SJSA1 (cell line): Measurements from ENCODE around the gene USH1C. TPM values are rescaled to one million over a fixed set of nuclear protein-coding genes. Genes with fewer than 3 reads are reported as not detected.
A peak's percentile ranks its signal among the peaks of the same experiment; 100 is the strongest.

ENCODE experiments used
- DNase-seq, 2 experiments: peaks; one replicate each; pipeline ENCODE4 v3.0.0-alpha.2; 2015 to 2020; ENCODE audit warnings: low spot score in 2 of 2, low read depth in 1 of 2
- H3K27ac ChIP-seq: fragments of 250-450 bp; sonication (Bioruptor Pico); 2 replicates; pipeline ENCODE4 v1.5.1; 2020; ENCODE audit warnings: mild to moderate bottlenecking, moderate library complexity
- H3K27me3 ChIP-seq: fragments of 250-450 bp; sonication (Bioruptor Pico); replicated peaks from 2 replicates; pipeline ENCODE4 v1.5.1; 2020; ENCODE audit warnings: mild to moderate bottlenecking, moderate library complexity
- H3K36me3 ChIP-seq: fragments of 250-450 bp; sonication (Bioruptor Pico); 2 replicates; pipeline ENCODE4 v1.5.1; 2020; ENCODE audit warnings: mild to moderate bottlenecking
- H3K4me1 ChIP-seq: fragments of 250-450 bp; sonication (Bioruptor Pico); replicated peaks from 2 replicates; pipeline ENCODE4 v1.6.1; 2021; ENCODE audit warnings: mild to moderate bottlenecking
- H3K4me3 ChIP-seq: fragments of 250-450 bp; sonication (Bioruptor Pico); 2 replicates; pipeline ENCODE4 v1.5.1; 2020; ENCODE audit warnings: mild to moderate bottlenecking
- H3K9me3 ChIP-seq: fragments of 250-450 bp; sonication (Bioruptor Pico); replicated peaks from 2 replicates; pipeline ENCODE4 v1.5.1; 2020; ENCODE audit warnings: mild to moderate bottlenecking
- total RNA-seq: library from RNA; depleted of rRNA; stranded (reverse); fragments of >200 nt; shearing (Covaris generic); gene quantifications from 2 replicates; pipeline ENCODE4 v1.2.3, GENCODE V29; 2014

The USH1C gene
- total RNA-seq, 1 experiment from 2014 or later: not detected

DNA sequence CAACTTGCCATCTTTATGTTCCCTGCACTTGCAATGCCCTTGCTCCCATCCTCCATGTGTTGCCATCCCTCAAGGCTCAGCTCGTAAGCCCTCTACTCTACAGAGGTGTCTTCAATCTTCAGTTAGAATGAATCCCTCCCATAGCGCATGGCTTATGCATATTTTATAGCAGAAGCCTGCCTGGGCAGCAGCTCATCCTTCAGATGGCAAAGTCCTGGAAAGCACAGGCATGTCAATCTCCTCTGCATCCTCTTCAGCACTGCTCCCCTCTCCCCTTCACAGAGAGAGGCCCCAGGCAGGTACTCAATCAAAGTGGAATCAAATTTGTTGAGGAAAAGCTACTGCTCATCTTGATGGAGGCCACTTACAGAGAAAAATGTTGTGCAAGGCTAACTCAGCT lies 36.4 kb downstream of the USH1C start:
- no peak for DNase-seq
- Histone ChIP-seq H3K4me3 (no peak overlapping the region), H3K4me1 (no peaks in the 10 kb centered on the region), H3K27me3 (peaks cover 33% of the 10 kb centered on the region), H3K9me3 (no peaks in the 10 kb centered on the region), H3K36me3 (no peaks in the 10 kb centered on the region), H3K27ac (no peak overlapping the region)

DNA sequence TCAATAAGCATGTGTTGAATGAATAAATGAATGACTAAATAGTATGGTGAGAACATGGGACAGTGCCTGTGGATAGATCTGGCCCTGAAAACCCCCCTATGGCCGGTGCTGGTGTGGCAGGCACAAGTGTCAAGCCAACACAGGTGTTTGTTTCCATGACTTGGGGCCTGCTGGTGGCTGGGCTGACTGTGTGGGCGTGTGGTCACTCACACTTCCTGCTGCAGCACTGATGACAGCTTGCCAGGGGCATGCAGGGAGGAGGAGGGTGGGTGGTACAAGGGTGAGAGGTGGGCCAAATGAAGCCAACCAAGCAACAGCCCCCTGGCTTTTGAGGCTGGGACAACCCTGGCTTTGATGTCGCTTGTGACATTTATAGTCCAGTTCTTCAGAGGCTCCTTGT lies 37.3 kb downstream of the USH1C start:
- DNase-seq: no peak
- peaks cover 30% of the 10 kb centered on the region for H3K27me3 ChIP-seq
- no peaks in the 10 kb centered on the region for H3K4me1 ChIP-seq
- H3K4me3 ChIP-seq: no peak overlapping the region
- no peak overlapping the region for H3K27ac ChIP-seq
- H3K9me3 ChIP-seq: no peaks in the 10 kb centered on the region
- no peaks in the 10 kb centered on the region for H3K36me3 ChIP-seq

DNA sequence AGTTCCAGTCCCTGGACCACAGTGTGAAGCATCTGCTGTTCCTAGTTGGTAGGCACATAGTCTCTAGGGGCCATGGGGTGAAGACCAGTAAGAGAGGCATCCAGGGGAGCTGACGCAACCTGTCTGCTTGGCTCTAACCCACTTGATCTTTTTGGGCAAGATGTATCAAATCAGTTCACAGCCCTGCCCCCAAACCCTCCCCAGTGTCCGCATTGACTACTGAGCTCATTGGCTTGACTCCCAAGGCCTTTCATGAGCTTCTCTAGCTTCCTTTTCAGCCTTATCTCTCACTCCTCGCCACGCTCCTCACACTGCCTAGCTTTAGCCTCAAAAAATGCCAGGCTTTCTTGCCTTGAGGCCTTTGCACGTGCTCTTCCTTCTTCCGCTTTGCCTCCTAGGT lies 37.9 kb downstream of the USH1C start:
- peaks cover 30% of the 10 kb centered on the region for H3K27me3 ChIP-seq
- no peaks in the 10 kb centered on the region for H3K4me1 ChIP-seq
- H3K36me3 ChIP-seq: no peaks in the 10 kb centered on the region
- no peak overlapping the region for H3K4me3 ChIP-seq
- H3K9me3 ChIP-seq: no peaks in the 10 kb centered on the region
- H3K27ac ChIP-seq: no peak overlapping the region
- DNase-seq: no peak

DNA sequence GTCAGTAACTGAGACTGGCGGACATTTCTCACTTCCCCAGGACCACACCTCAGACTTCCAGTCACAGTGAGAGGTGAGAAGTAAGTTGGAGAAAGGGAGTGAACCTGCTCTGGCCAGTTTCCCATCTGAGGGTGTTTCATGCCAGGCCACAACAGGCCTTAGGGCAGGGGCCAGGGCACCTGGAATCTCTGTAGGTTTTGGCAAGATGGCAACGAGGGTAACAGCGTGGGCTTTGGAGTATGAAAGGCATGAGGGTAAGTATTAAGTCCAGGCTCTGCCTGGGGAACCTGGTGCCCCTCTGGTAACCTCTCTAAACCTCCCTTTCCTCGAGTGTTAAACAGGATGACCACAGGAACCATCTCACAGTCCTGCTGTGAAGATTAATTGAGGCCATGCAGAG lies 39.1 kb downstream of the USH1C start:
- Histone ChIP-seq H3K27me3 (peaks cover 20% of the 10 kb centered on the region), H3K4me1 (no peaks in the 10 kb centered on the region), H3K4me3 (no peak overlapping the region), H3K27ac (no peak overlapping the region), H3K9me3 (no peaks in the 10 kb centered on the region), H3K36me3 (no peaks in the 10 kb centered on the region)
- DNase-seq: no peak

DNA sequence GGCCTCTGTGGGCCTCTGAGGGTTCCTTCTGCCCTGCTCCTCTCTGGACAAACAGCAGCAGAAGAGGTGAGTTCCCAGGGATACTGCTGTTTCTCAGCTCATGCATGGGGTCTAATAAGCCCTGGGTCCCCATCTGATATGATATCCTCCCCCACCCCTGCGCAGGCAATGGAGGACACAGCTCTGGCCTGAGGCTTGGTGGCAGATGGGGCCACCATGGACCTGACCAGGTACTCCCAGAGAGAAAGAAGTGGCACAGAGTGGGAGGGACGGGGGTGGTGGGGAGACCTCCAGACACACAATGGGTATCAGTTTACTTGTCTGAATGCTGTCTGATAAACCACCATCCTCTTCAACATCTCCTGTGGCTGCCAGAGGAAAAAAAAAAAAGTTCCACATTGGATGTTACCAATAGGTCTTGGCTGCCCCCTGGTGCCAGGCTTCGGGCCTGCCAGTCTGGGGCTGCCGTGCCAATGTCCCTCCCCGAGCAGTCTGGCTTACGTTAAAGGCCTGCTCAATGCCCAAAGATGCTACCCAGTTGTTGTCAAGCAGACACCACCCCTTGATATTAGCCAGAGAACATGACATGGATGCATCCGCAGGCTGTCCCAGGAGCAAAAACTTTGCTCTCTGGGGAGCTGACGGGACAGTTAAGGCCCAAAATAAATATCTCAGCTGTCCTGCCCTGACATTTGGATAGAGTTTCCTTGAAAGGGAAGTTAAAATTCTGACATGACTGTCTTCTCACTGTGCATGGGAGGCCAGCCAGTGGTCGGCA lies 39.7 kb downstream of the USH1C start:
- H3K27ac ChIP-seq: no peak overlapping the region
- H3K36me3 ChIP-seq: no peaks in the 10 kb centered on the region
- peak; percentile 50 to 78 for DNase-seq
- H3K27me3 ChIP-seq: peaks cover 16% of the 10 kb centered on the region
- H3K4me1 ChIP-seq: no peaks in the 10 kb centered on the region
- H3K9me3 ChIP-seq: no peaks in the 10 kb centered on the region
- no peak overlapping the region for H3K4me3 ChIP-seq

DNA sequence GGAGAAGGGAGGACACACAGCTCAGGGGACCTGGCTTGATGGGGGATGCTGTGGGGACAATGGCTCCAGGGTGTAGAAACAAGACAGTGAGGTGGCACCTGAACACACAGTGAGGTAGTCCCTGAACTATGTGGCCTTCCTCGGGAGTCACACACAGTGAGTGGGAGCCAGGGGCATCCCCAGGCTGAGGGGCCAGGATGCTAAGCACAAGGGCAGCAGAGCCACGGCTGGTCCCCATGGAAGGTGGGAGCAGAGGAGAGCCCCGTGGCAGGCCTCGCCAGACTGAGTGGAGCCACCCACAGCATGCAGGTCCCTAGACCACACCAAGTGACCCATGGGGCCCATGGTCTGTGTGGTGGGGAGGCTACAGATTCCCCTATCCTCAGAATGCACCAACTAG lies 41.6 kb downstream of the USH1C start:
- Histone ChIP-seq H3K36me3 (no peaks in the 10 kb centered on the region), H3K4me1 (no peaks in the 10 kb centered on the region), H3K27me3 (peaks cover 6% of the 10 kb centered on the region), H3K9me3 (no peaks in the 10 kb centered on the region), H3K4me3 (no peak overlapping the region), H3K27ac (no peak overlapping the region)
- DNase-seq: no peak

DNA sequence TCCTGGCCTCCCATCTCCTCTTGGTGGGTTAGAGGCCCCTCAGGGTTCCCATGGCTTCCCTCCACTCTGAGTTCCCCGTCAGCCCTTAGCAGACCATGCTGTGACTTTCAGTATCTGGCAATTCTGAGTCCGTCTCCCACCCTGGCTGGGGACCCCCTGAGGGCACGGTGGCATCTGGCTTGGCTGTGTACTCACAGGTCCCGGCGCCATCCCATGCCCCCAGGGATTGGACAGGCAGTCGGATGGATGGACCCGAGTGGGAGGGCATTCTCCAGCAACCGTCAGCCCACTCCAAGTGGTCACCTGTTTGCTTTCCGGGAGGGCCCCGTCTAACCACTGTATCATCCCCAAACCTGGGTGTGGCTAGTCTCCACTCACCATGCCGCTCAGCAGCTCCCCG lies 43.5 kb downstream of the USH1C start:
- Histone ChIP-seq H3K36me3 (no peaks in the 10 kb centered on the region), H3K27me3 (peaks cover 5% of the 10 kb centered on the region), H3K27ac (no peak overlapping the region), H3K9me3 (no peaks in the 10 kb centered on the region), H3K4me1 (no peaks in the 10 kb centered on the region), H3K4me3 (no peak overlapping the region)
- no peak for DNase-seq

DNA sequence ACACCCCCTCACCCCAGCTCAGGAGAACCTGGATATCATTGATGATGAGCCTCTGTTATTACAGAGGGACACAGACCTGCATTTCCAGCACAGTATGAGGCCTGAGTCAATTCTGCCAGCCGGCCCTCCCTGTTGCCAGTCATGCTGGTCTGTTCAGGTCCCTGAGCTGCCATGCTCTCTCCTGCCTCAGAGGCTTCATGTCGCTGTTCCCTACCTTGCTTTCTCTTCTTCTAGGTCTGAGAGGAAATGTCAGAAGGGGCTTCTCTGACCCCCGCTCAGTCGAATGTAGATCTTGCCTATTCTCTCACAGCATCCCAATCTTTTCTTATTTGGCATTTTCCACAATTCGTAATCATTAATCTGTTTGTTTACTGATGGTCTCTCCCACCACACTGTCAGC lies 45.7 kb downstream of the USH1C start:
- Histone ChIP-seq H3K27ac (no peak overlapping the region), H3K4me1 (no peaks in the 10 kb centered on the region), H3K27me3 (peaks cover 5% of the 10 kb centered on the region), H3K9me3 (no peaks in the 10 kb centered on the region), H3K36me3 (no peaks in the 10 kb centered on the region), H3K4me3 (no peak overlapping the region)
- no peak for DNase-seq

DNA sequence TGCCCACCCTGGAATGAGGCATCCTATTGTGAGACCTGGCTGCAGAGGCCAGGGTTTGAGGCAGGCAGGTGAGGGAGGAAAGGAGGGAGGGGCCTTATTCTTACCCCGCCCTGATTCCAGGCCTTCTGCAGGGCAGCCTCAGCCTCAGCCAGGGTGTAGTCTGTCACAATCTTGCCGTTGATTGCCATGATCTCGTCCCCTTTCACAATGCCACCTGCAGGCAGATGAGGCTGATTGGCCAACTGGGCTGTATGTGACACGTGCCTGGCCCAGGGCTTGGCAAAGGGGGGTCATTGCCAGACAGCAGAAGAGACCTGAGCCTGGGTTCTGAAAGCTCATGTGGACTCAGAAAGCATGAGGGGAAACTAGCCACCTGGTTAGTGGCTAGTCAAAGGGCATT lies 46.2 kb downstream of the USH1C start:
- Histone ChIP-seq H3K36me3 (no peaks in the 10 kb centered on the region), H3K9me3 (no peaks in the 10 kb centered on the region), H3K4me3 (no peak overlapping the region), H3K27ac (no peak overlapping the region), H3K4me1 (no peaks in the 10 kb centered on the region), H3K27me3 (peaks cover 10% of the 10 kb centered on the region)
- DNase-seq: no peak

DNA sequence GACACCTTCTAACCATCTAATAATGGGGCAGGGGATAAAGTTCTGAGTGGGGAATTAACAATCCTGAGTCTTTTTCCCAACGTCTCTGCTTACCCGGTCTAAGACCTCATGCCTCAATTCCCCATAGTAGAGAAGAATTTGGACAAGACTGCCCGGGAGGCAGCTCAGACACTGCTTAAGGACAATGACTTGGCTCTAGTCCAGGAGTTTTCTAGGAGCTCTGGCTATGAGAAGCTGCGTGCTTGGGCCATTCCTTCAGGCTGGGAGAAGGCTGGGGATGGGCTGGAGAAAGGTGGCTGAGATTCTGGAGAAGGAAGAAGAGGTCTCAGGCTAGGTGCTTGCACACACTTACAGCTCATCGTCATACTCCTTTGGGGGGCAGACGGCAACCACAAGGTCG lies 47.8 kb downstream of the USH1C start:
- Histone ChIP-seq H3K9me3 (no peaks in the 10 kb centered on the region), H3K27me3 (peaks cover 19% of the 10 kb centered on the region), H3K4me3 (no peak overlapping the region), H3K27ac (no peak overlapping the region), H3K4me1 (no peaks in the 10 kb centered on the region), H3K36me3 (no peaks in the 10 kb centered on the region)
- peak in 1 of 2 experiments; percentile 36 for DNase-seq

DNA sequence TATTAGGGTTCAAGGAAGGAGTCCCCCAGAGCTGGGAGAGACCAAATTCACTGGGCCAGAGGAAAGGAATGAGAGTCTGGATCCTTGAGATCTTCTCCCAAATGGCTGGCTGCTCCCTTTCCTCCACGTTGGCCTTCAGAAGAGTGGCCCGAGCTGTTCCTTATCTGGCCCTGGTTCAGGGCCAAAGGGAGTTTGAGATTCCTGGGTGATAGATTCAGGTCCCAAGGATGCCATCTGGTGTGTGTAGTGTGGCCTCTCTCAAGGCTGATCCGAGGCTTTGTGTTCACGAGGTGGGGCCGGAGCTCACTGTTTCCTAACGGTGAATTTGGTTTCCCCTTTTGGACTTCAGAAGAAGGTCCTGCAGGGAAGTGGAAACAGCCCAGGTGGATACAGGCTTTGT lies 50.2 kb downstream of the USH1C start:
- Histone ChIP-seq H3K27me3 (peaks cover 25% of the 10 kb centered on the region), H3K27ac (no peak overlapping the region), H3K4me1 (no peaks in the 10 kb centered on the region), H3K9me3 (no peaks in the 10 kb centered on the region), H3K4me3 (no peak overlapping the region), H3K36me3 (no peaks in the 10 kb centered on the region)
- no peak for DNase-seq

DNA sequence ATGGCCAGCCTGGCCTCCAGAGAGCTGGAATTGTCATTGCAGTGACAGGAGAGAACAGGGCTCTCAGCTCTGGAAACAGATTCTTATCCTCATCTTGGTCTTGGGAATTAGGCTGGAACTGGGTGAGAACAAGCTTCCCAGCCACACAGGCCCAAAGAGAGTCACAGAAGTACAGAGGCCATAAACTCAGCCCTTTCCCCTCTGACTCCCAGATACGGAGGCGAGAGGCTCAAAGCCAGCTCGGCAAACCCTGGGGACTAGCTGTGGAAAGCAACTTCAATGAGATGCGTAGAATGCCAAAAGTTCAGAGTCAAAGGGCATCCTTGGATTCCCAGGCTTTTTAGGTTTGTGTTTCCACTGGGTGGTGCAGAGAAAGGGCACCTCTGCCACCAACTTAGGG lies 53.3 kb downstream of the USH1C start:
- H3K27me3 ChIP-seq: peaks cover 29% of the 10 kb centered on the region
- no peaks in the 10 kb centered on the region for H3K4me1 ChIP-seq
- no peak overlapping the region for H3K27ac ChIP-seq
- no peak for DNase-seq
- no peaks in the 10 kb centered on the region for H3K36me3 ChIP-seq
- no peak overlapping the region for H3K4me3 ChIP-seq
- H3K9me3 ChIP-seq: no peaks in the 10 kb centered on the region

DNA sequence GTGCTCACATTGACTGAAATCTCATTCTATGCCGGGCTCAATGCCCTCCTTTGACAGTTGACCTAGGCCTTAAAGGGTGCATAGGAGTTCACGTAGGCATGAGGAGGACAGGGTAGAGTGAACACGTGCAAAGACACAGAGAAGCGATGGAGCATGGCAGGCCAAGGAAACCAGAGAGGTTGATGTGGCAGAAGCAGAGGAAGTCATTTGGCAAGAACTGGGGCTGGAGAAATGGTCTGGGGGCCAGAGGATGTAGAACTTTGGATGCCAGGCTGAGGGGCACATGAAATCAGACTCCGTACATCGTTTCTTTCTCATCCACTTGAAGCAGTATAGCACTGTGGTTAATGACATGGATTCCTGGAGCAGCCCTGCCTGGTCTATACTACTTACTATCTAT lies 54.0 kb downstream of the USH1C start:
- H3K9me3 ChIP-seq: no peaks in the 10 kb centered on the region
- H3K27ac ChIP-seq: no peak overlapping the region
- H3K36me3 ChIP-seq: no peaks in the 10 kb centered on the region
- H3K4me1 ChIP-seq: no peaks in the 10 kb centered on the region
- no peak overlapping the region for H3K4me3 ChIP-seq
- peaks cover 29% of the 10 kb centered on the region for H3K27me3 ChIP-seq
- no peak for DNase-seq

DNA sequence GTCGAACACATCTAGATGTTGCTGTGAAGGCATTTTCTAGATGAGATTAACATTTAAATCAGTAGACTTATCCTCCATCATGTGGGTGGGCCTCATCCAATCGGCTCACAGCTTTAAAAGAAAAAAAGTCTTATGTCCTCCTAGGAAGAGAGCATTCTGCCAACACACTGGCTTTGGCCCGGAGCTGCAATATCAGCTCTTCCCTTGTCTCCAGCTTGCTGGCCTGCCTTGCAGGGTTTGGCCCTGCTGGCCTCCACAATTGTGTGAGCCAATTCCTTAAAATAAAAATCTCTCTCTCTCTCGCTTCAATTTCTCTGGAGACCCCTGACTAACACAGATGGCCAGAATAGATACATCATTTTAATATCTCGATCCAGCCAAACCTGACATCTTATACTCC lies 54.5 kb downstream of the USH1C start:
- no peaks in the 10 kb centered on the region for H3K36me3 ChIP-seq
- H3K9me3 ChIP-seq: no peaks in the 10 kb centered on the region
- no peak overlapping the region for H3K27ac ChIP-seq
- H3K4me3 ChIP-seq: no peak overlapping the region
- H3K4me1 ChIP-seq: no peaks in the 10 kb centered on the region
- H3K27me3 ChIP-seq: peaks cover 29% of the 10 kb centered on the region
- no peak for DNase-seq

DNA sequence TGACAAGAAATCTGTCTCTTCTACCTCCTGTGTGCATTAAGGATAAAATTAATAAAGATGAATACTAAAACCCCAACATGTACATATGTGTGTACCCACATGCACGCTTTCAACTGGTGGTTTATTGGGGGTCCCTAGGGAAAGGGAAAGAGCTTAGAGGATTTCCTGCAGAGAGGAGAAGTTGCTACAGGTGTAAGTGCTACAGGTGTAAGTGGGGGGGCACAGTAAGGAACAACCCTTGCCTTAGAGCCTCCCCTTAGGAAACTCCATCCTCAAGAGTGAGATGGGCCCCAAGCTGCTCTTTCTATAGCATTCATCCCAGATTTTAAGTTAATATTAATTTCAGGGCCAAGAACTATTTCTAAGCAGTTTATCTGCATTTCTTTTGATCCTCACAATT lies 55.7 kb downstream of the USH1C start:
- Histone ChIP-seq H3K36me3 (no peaks in the 10 kb centered on the region), H3K4me3 (no peak overlapping the region), H3K4me1 (no peaks in the 10 kb centered on the region), H3K9me3 (no peaks in the 10 kb centered on the region), H3K27ac (no peak overlapping the region), H3K27me3 (peaks cover 31% of the 10 kb centered on the region)
- no peak for DNase-seq
